ENCODE measurements around the gene ALOXE3.

- no peak for TF ChIP-seq GATA2 (IDR thresholded peaks at IDR 0.05; ENCODE audit: low read depth, low read length)
- no peak for TF ChIP-seq GATA3 (IDR thresholded peaks at IDR 0.05; ENCODE audit: low read depth, low read length)
Measured at GRCh38 chr17:8047769-8048110, 70.6 kb downstream of the ALOXE3 start.

All from SH-SY5Y (cell line).